Stimulated activated CD4-positive, alpha-beta T cell treated with anti-CD3 and anti-CD28 coated beads, Interleukin-1b, Interleukin-23, amount 100 ng/mL, for 1 hour (primary cell): ENCODE measurements around the gene ZIC2.
"Not testable (repeated sequence)": the region's sequence is repeated elsewhere in the genome, so short reads cannot be mapped to it uniquely, and the experiment has no call there.

Experiments
- DNase-seq, 2 donors: peaks; one replicate each; pipeline ENCODE4 v3.0.0-alpha.2; 2020; ENCODE audit warnings: low read depth in 2 of 2

The ZIC2 gene

GRCh38 chr13:99981735-99982035, at the start of gene ZIC2:
ZIC2 (plus strand) TSS chr13:99981784; CDS start chr13:99982065, 281 bp downstream.
- DNase-seq: no peak

DNA sequence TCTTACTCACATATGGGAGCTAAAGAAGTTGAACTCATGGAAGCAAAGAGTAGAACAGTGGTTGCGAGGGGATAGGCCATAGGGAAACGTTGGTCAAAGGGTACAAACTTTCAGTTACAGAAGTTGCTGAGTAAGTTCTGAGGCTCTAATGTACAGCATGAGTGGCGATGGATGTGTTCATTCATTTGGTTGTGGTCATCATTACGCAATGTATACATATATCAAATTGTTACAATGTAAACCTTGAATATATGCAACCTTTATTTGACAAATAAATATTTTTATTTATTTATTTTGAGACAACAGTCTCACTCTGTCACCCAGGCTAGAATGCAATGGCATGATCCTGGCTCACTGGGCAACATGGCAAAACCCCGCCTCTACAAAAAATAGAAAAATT, 48.7 kb upstream of the ZIC2 start:
- no peak for DNase-seq

DNA sequence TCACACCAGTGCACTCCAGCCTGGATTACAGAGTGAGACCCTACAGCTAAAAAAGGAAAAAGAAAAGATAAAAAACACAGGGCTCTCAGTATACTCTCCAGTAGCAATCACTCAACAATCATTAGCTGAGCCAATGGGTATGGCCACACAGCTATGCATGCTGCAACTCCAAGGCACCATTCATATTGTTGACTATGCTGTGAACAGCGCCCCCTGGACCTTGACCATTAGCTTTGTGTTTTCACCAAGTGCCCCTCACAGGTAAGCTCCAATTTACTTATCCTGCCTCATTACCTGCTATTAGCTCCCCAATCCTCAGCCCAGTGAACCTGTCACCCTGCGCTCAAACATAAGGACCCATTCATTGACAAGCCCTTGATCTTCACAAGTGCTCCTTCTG, 45.8 kb upstream of the ZIC2 start:
- DNase-seq: no peak

DNA sequence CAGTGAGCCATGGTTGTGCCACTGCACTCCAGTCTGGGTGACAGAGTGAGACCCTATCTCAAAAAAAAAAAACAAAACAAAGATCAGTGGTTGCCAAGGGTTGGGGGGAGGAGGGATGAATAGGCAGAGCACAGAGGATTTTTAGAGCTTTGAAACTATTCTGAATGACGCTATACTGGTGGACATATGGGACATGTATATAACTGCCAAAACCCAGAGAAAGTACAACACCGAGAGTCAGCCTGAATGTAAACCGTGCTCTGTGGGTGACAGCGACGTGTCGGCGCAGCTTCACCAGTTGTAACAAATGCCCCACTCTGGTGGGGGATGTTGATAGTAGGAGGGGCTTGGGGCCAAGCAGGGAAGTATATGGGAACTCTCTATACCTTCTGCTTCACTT, 42.9 kb upstream of the ZIC2 start:
- no peak for DNase-seq

DNA sequence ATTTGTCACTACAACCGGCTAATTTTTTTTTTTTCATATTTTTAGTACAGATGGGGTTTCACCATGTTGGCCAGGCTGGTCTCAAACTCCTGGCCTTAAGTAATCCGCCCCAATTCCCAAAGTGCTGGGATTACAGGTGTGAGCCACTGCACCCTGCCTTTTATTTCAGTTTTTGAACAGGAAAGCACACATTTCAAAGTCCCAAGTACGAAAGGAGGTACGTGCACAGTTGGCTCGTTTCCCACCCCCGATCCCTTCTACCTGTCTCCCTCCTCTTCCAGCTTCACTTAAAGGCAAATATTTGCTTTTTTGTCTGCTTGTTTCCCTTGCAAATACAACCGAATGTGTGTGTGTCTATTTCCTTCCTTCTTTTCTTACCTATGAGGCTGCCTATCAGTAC, 40.5 kb upstream of the ZIC2 start:
- no peak for DNase-seq

DNA sequence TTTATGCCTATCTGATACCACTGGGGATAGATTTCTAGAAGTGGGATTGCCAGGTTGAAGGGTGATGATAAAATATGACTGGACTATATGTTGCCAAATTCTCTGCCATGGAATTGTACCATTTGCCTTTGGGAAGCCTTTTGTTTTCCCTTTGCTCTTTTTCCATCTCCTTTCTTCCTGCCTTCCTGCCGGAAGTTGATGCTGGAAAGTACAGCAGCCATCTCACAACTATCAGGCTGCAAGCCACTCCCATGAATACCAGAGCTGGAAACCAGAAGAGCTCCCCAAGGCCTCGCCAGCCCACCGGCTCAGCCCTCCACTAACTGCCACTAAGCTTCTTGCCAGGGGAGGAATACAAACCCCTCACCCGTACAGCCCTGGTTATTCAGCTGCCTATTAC, 39.7 kb upstream of the ZIC2 start:
- DNase-seq: no peak

- no peak for DNase-seq
Measured at GRCh38 chr13:99944102-99944501, 37.5 kb upstream of the ZIC2 start.

DNA sequence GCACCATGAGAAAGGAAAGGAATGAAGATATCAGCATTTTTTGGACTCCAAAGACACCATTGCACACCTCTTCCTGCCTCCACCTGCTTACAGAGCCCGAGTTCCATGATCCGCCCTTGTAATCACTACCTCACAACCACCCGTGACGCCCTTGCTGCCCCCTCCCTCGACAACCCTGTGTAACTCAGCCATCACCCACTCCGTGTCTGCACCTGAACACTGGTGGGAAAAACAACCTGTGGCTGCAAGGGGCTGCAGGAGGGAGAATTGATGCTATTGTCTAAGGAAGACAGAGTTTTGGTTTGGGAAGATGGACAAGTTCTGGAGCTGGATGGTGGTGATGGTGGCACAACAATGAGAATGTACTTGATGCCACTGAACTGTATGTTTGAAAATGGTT, 37.0 kb upstream of the ZIC2 start:
- DNase-seq: no peak

DNA sequence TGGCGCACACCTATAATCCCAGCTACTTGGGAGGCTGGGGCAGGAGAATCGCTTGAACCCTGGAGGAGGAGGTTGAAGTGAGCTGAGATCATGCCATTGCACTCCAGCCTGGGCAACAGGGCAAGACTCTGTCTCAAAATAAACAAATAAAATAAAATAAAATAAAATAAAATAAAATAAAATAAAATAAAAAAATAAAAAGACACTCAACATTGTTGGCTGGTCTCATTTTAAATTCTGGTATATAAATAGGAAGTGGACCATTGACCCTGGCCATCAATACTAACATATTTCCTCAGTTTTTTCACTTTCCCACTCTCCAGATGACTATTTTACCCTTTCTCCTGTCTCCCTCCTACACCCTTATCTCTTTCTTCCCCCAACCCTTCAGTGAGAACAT, 36.1 kb upstream of the ZIC2 start:
- DNase-seq: not testable (repeated sequence)

- DNase-seq: no peak
Measured at GRCh38 chr13:99947666-99948065, 33.9 kb upstream of the ZIC2 start.

DNA sequence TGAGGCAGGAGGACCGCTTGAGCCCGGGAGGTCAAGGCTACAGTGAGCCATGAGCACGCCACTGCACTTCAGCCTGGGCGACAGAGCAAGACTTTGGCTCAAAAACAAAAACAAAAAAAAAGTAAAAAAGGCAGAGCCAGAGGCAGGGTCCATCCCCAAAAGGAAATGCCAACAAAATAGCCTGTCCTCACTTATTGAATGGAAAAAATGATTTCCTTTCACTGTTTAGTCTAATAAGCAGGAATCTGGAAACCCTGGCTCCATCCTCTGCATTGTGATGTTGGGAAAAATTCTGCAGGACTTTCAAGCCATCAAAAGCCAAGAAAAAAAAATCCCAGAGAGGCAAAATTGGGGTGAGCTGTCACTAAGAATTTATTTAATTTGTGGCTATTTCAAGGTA, 33.2 kb upstream of the ZIC2 start:
- no peak for DNase-seq

GRCh38 chr13:99948907-99949678, 32.5 kb upstream of the ZIC2 start:
- DNase-seq: no peak

DNA sequence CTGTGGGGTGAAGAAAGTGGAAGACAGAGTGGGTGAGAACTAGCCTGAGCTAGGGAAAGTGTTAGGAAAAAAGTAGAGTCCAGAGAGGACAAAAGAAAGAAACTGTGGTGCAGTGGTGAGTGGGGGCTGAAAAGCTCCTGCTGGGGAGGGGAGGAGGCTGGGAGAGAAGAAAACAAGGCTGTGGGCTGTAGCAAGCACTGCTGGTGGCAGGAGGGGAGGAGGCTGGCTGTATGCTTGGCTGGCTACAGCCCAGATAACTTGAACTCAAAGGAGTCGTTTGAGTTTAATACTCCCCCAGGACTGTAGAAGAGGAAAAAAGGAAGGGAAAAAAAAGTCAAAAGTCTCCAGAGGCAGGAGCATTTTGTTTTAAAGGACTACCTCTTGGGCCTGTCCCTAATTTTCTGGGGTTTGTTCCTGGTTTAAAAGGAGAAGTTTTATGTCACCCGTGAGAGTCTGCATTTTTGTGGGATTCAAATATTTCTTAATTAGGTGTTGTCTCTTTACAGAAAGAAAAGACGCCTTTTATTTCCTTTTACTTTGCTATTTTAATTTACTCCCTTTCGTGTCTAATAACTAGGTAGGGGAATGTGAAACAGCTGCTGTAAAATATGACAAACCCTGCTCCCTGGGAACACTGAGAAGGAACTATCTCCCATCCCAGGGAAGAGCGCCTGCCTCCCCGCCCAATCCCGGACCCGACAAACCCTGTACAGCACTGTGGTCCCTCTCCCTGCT, 31.7 kb upstream of the ZIC2 start:
- no peak for DNase-seq

GRCh38 chr13:99951666-99952065, 29.9 kb upstream of the ZIC2 start:
- DNase-seq: not testable (repeated sequence)

- no peak for DNase-seq
Measured at GRCh38 chr13:99953138-99953755, 28.3 kb upstream of the ZIC2 start.

DNA sequence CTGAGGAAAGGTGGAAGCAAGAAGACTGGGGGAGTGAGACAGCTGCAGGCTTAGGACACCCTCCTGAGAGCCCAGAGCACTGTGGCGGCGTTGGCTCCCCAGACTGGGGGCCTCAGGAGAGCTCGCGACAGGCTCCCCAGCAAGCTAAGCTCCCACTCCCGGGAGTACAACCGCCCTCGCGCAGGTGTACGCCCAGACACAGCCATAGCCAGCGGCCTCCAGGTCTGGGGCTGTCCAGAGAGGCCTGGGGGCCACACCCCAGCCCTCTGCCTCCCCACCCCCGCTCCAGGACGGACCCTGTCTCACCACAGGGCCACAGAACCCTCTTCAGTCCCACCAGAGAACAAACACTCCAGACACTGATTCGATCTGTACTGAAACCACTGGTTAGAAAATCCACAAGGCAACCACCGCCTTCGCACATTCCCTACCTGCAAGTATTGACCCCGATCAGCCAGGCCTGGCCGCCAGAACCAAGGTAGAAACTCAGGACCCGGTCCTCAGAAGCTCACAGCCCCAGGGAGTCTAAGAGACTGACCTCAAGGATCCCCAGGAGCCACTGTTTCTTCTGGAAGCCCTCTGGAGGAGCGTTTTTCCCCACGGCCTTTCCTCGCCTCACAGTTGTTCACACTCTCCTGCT, 26.4 kb upstream of the ZIC2 start:
- DNase-seq: no peak

DNA sequence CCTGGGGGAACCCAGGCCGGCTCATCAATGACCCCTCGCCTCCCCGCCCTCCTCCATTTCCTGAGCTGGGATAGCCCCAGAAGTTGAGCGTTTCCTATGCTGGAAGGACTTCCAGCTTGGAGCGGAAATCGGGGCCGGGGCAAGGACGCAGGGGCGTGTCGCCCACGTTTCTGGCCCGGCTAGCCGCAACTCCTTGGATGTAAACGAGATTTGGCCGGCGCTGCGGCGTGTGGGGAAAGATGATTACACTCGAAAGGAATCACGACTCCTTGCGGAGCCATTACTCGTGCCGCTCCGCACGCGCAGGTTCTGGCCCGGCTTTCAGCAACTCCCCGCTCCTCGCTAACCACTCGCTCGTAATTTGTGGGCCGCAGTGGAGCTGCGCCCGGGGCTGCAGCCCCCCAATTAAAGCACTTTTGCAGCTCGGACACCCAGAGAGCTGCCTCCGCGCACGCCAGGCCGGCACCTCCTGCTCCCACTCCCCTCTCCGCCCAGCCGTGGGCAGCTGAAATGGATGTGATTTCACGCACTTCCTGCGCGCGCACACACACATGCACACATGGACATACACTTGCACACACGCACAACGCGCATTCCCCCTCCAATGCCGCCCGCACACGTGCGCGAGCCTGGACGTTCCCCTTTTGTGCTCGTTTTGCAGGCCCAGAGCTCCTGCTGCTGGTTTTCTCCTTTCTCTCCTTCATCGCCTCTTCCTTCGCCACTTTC, 25.7 kb upstream of the ZIC2 start:
- DNase-seq: no peak

- DNase-seq: no peak
Measured at GRCh38 chr13:99956473-99957349, 24.9 kb upstream of the ZIC2 start.

DNA sequence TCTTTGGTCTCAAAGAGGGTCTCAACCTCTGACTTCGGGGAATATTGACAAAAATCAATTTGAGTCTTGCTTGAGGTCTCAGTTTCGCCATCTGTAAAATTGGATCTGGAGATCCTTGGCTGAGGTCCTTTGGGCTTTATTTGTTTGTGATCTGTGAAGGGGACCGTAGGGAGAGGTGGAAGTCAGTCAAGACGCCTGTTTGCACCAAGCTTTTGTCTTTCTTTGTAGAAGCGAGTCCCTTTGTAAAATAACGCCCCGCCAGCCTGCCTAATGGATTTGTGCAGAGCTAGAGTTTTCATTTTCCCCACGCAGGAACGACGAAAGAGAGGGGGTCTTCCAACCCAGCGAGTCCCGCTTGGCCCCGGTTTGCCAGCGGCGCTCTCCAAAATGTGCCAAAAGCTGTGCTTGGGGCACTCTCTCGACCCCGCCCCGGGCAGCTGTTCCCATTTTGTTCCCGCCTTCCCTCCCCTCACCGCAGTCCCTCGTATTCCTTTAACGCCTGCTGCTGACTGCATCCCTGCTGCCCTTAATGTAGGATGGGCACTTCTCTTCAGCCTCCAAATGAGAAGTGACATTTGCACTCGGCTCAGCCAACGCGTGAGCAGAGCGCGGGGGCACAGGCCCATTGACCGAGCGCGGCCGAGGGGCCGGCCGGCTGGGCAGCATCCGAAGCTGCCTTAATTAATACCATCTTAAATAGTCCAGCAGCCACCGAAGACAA, 23.0 kb upstream of the ZIC2 start:
- DNase-seq: no peak

DNA sequence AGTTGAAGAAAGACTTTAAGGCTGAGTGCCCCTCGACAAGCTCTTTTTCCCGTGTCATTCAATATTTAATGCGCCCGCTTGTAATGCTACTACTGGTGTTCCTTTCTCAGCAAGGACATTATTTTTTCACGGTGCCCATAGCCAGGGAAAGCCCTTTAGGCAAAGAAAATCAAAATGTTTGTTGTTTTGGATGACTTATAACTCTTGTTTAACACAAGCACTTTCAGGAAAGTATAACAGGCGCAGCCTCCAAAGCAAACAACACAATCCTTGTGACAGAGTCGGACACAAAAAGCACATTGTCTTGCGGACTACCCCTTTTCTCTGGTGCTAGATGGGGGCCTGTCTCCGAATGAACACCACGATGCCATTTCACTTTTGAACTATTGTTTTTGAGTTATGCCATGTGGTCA, 22.5 kb upstream of the ZIC2 start:
- DNase-seq: no peak
